Measurements from ENCODE around the gene ZNF786.

Gene ZNF786

DNA sequence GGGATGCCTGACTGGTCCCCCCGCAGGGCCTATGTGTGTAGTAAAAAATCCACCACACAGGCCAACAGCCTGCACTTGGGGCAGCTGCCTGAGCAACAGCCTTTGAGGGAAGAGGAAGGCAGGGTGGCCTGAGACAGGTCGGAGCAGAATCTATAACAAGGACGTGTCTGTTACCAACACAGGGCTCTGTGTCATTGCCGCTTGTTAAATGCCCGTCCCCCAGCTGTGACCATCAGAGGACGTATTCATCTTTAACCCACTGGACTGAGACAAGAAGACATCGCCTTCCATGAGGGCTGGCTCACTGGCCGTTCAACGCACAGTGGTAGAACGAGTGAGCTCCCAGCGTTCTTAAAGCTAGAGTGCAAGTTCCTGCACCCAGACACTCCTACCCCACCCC lies 70.0 kb downstream of the ZNF786 start:
- DNase-seq = no peak
- no peak overlapping the region for H3K27ac ChIP-seq
- H3K27me3 ChIP-seq (ENCODE audit: insufficient read depth, low read depth, severe bottlenecking) = no peaks in the 10 kb centered on the region
- H3K4me3 ChIP-seq (ENCODE audit: low read depth, low read length) = no peak overlapping the region
- no peaks in the 10 kb centered on the region for H3K9me3 ChIP-seq (ENCODE audit: severe bottlenecking)
- peaks cover 74% of the 10 kb centered on the region for H3K36me3 ChIP-seq
- TF ChIP-seq, protein P1, sequence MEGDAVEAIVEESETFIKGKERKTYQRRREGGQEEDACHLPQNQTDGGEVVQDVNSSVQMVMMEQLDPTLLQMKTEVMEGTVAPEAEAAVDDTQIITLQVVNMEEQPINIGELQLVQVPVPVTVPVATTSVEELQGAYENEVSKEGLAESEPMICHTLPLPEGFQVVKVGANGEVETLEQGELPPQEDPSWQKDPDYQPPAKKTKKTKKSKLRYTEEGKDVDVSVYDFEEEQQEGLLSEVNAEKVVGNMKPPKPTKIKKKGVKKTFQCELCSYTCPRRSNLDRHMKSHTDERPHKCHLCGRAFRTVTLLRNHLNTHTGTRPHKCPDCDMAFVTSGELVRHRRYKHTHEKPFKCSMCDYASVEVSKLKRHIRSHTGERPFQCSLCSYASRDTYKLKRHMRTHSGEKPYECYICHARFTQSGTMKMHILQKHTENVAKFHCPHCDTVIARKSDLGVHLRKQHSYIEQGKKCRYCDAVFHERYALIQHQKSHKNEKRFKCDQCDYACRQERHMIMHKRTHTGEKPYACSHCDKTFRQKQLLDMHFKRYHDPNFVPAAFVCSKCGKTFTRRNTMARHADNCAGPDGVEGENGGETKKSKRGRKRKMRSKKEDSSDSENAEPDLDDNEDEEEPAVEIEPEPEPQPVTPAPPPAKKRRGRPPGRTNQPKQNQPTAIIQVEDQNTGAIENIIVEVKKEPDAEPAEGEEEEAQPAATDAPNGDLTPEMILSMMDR (IDR thresholded peaks at IDR 0.05; ENCODE audit: low read depth, low read length) = no peak

All from WERI-Rb-1 (cell line).